SK-N-SH treated with all-trans-retinoic acid at 6 μM for 48 hours (cell line): ENCODE measurements around the gene CLIC5.
"Not testable (repeated sequence)": the region's sequence is repeated elsewhere in the genome, so short reads cannot be mapped to it uniquely, and the experiment has no call there.

Source experiments
- ARNTL ChIP-seq: fragments of 450-650 bp; formaldehyde crosslinking; IDR thresholded peaks from 2 replicates; pipeline ENCODE4 v1.5.0; 2020; ENCODE audit warnings: low read depth, mild to moderate bottlenecking, moderate library complexity, borderline replicate concordance
- ESRRG ChIP-seq: fragments of 250-450 bp; sonication (Bioruptor Pico); IDR thresholded peaks from 2 replicates; pipeline ENCODE4 v1.6.1; 2021; ENCODE audit warnings: mild to moderate bottlenecking
- GLIS3 ChIP-seq: fragments of 250-450 bp; sonication (Bioruptor Pico); IDR thresholded peaks from 2 replicates; pipeline ENCODE4 v1.5.0; 2020; ENCODE audit warnings: mild to moderate bottlenecking, moderate library complexity
- ISL1 ChIP-seq: fragments of 250-450 bp; sonication (Bioruptor Pico); IDR thresholded peaks from 2 replicates; pipeline ENCODE4 v2.1.2; 2022; ENCODE audit warnings: mild to moderate bottlenecking, moderate library complexity
- RARB ChIP-seq: fragments of 250-450 bp; sonication (Bioruptor Pico); IDR thresholded peaks from 2 replicates; pipeline ENCODE4 v1.8.0; 2021; ENCODE audit warnings: mild to moderate bottlenecking, moderate library complexity
- TOX ChIP-seq: fragments of 250-450 bp; sonication (Bioruptor Pico); IDR thresholded peaks from 2 replicates; pipeline ENCODE4 v1.8.0; 2021; ENCODE audit warnings: mild to moderate bottlenecking, moderate library complexity, borderline replicate concordance
- ZFP3 ChIP-seq: fragments of 250-450 bp; sonication (Bioruptor Pico); IDR thresholded peaks from 2 replicates; pipeline ENCODE4 v1.5.0; 2020; ENCODE audit warnings: mild to moderate bottlenecking, moderate library complexity
- ZFP30 ChIP-seq: fragments of 450-650 bp; formaldehyde crosslinking; IDR thresholded peaks from 2 replicates; pipeline ENCODE4 v1.5.0; 2022; ENCODE audit warnings: mild to moderate bottlenecking, moderate library complexity
- ZNF565 ChIP-seq: fragments of 450-650 bp; formaldehyde crosslinking; conservative IDR thresholded peaks from 2 replicates; pipeline ENCODE4 v1.5.0; 2020; ENCODE audit warnings: low read depth, mild to moderate bottlenecking, moderate library complexity
- ZNF8 ChIP-seq: fragments of 450-650 bp; formaldehyde crosslinking; IDR thresholded peaks from 2 replicates; pipeline ENCODE4 v1.5.0; 2020; ENCODE audit warnings: mild to moderate bottlenecking, moderate library complexity
- TF ChIP-seq, protein P1 (sequence below): fragments of 250-450 bp; sonication (Bioruptor Pico); IDR thresholded peaks from 2 replicates; pipeline ENCODE4 v1.8.0; 2020; ENCODE audit warnings: mild to moderate bottlenecking, moderate library complexity, borderline replicate concordance

DNA sequence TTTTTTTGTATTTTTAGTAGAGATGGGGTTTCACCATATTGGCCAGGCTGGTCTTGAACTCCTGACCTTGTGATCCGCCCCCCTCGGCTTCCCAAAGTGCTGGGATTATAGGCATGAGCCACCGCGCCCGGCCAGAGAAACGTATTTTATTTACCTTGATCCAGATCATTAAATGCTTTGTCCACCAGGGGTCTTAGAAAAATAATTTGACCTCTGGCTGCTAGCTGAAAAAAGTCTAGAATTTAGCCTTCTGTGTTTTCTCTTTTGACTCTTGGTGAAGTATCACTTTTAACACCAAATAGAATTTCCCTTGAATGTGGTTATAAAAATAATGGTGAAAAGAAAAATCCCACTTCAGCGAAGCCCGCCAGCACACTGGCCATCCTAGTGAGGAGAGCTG lies 89.2 kb downstream of the CLIC5 start:
- not testable (repeated sequence) for TF ChIP-seq ZFP30 (CRISPR knock-in tag); ESRRG (CRISPR knock-in tag); ZNF8 (CRISPR knock-in tag); GLIS3; RARB (CRISPR knock-in tag); ZNF565 (CRISPR knock-in tag); ZFP3 (CRISPR knock-in tag); ISL1; ARNTL (CRISPR knock-in tag); TOX
- TF ChIP-seq, protein P1, sequence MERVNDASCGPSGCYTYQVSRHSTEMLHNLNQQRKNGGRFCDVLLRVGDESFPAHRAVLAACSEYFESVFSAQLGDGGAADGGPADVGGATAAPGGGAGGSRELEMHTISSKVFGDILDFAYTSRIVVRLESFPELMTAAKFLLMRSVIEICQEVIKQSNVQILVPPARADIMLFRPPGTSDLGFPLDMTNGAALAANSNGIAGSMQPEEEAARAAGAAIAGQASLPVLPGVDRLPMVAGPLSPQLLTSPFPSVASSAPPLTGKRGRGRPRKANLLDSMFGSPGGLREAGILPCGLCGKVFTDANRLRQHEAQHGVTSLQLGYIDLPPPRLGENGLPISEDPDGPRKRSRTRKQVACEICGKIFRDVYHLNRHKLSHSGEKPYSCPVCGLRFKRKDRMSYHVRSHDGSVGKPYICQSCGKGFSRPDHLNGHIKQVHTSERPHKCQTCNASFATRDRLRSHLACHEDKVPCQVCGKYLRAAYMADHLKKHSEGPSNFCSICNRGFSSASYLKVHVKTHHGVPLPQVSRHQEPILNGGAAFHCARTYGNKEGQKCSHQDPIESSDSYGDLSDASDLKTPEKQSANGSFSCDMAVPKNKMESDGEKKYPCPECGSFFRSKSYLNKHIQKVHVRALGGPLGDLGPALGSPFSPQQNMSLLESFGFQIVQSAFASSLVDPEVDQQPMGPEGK: not testable (repeated sequence)
